ENCODE results near the gene HMGB2.

HMGB2 gene

DNA sequence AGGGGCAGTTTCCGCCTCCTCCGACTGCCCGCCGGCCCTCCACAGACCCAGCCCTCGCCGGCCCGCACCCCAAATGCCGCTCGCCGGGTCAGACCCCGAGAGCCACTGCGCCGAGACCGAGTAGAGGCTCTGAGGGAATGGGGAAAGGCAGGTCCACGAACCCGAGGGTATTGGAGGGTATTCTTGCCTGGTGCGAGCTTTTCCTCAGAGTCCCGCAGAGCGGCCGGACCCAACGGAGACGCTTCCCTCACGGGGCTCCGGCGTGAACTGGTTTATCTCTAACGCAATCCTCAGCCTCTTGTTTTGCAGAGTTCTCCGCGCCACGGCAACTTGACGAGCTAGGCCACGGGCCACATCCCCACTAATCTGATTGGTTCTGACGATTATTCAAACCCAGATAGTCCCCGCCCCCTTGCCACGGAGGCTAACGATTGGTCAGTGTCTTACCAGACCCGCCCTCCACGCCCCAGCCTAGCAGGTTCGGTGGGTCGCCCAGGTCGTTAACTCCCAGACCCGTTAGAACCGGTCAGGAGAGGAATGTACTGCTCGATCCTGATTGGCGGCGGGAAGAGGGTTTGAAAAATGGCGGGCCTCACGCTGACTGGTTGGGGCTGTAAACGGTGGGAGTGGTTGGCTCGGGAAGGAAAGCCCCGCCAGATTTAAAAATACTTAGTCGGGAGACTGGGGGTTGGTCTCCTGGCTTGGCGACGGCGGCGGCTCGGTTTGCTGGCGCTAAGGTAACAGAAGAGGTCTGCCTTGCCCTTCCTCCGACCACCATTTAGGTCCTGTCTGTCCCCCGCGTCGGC is at the start of gene HMGB2:
TSS of gene HMGB2 (minus strand) at position 274 of the 806 bp plus-strand sequence. CDS start 709 bp downstream, outside the sequence.
- DNase-seq (ENCODE audit: low read depth in 4 of 4, low spot score in 1 of 4): peak; percentile 96 to 100 (median 98)

DNA sequence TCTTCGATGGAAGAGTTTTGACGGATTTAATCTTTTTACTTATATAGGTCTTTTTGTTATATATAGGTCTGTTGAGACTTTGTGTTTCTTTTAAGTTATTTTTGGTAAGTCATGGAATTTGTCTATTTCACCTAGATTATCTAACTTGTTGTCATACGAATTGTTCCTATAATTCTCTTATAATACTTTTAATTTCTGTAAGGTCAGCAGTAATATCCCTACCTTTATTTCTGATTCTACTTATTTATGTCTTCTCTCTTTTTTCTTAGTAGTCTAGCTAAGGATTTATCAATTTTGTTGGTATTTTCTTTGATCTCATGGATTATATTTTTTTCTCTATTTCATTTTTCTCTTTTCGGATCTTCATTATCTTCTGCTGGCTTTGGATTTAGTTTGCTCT is 48.2 kb upstream of the HMGB2 start:
- no peak for DNase-seq (ENCODE audit: low read depth in 4 of 4, low spot score in 1 of 4)

DNA sequence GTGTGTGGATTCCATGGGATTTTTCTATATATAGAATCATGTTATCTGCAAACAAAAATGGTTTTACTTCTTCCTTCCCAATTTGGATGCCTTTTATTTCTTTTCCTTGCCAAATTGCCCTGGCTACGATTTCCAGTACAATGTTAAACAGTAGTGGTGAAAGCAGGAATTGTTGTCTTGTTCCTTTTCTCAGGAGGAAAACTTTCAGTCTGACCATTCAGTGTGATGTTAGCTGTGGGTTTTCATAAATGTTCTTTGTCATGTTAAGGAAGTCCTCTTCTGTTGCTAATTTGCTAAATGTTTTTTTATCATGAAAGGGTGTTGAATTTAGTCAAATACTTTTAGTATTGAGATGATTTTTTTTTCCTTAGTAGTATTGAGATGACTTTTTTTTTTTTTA is 47.5 kb upstream of the HMGB2 start:
- no peak for DNase-seq (ENCODE audit: low read depth in 4 of 4, low spot score in 1 of 4)

DNA sequence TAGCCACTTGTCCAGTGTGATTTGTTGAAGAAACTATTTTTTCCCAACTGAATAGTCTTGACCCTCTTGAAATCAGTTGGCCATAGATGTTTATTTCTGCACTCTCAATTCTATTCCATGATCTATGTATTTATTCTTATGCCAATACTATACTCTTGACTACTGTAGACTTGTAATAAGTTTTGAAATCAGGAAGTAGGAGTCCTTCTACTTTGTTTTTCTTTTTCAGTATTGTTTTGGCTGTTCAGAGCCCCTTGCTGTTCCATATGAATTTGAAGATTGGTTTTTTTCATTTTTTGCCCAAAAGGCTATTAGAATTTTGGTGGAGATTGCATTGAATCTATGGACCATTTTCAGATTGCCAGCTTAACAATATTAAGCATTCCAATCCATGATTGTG is 46.8 kb upstream of the HMGB2 start:
- no peak for DNase-seq (ENCODE audit: low read depth in 4 of 4, low spot score in 1 of 4)

DNA sequence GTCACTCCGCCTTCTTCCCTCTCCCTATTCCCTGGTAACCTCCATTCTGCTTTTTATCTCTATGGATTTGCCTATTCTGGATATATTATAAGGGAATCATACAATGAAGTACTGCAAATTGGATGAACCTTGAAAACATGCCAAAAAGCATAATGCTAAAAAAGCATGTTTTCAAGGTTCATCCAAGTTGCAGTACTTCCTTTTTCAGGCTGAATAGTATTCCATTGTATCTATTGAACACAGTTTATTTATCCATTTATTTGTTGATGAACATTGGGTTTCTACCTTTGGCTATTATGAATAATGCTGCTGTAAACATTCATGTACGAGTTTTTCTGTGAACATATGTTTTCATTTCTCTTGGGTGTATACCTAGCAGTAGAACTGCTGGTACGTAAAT is 45.8 kb upstream of the HMGB2 start:
- DNase-seq (ENCODE audit: low read depth in 4 of 4, low spot score in 1 of 4): no peak

DNA sequence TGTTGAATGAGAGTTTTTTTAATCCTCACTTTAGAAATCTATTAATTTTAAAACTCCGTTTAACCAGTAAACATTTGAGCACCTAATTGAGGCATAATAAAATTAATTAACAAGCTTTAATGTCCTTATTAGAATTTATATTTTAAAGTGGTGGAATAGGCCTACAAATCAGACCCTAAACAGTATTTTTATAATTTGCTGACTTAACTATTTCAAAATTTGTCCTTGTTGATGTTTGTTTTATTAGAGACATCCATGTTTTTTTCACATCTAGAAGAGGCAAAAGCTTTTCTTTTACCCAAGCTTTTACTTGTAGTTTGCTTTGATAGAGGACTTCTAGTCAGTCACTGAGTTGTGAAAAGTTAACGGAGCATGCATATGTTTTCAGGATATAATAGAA is 40.4 kb upstream of the HMGB2 start:
- no peak for DNase-seq (ENCODE audit: low read depth in 4 of 4, low spot score in 1 of 4)

DNA sequence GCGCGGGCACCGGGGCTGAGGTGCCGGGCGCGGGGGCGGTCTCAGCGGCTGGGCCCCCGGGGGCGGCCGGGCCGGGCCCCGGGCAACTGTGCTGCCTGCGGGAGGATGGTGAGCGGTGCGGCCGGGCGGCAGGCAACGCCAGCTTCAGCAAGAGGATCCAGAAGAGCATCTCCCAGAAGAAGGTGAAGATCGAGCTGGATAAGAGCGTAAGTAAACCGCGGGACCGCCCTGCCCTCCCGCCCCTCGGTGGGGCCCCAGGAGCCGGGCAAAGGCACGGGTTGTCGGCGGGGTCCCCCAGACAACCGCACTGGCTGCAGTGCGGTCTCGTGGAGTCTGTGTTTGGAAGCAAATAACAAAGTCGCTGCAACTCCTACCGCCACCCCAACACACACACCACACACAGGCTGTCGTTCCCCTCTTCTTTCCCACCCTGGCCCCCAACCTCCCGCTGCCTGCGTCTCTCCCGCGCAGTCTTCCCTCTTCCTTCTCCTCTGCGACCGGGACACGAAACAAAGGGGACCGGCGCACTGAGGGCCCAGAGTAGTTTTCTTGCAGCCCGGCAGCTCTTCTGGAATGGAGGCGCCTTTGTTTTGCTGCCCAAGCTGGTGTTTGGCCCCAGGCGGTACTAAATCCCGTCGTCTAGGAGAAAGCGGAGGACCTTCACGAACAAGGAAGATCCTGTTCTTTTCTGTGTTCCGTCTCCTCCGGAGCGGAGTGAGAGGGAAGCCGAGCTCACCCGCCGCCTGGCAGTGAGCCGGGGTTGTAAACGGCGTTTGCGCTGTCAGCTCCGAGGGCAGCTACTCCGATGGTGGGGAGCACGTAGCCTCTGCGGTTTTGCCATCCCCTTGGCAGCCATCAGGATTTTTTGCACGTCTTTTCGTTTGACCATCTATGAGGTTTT is 37.4 kb upstream of the HMGB2 start:
- DNase-seq (ENCODE audit: low read depth in 4 of 4, low spot score in 1 of 4): peak; percentile 7 to 18 (median 12)

DNA sequence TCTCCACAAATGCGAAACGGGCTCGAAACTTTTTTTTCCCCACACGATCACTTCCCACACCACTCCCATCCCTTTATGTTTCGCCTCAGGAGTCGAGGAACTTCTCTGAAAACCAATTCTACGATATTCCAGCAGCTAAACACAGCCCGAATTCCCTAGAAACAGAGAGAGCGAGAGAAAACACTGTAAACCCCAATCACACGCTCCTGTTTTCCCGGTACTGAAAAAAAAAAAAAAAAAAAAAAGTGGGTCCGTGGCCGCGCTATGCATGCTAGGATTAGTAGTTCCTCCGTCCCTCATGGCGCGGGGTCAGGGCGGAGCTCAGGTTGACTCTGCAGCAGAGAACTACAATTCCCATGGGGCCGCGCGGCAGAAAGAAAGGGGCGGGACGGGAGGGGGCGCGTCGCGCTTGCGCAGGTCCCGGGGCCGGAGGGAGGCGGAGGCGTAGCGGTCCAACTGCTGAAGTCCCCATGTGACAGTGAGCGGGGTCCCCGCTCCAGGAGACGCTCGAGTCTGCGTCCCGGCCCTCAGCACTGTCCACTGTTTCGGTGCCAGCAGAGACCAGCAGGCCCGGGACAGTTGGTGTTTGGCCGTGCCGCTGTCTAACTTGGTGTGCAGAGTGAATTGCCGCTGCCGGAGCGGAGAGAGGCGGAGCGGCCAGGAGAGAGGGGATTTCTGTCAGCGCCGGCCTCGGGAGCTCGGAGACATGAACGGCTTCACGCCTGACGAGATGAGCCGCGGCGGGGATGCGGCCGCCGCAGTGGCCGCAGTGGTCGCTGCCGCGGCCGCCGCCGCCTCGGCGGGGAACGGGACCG is 36.5 kb upstream of the HMGB2 start, which contains the start of gene SAP30:
TSS of gene SAP30 (plus strand) at position 478 of the 815 bp plus-strand sequence. CDS start at position 707, 229 bp downstream.
- peak; percentile 91 to 96 (median 94) for DNase-seq (ENCODE audit: low read depth in 4 of 4, low spot score in 1 of 4)

DNA sequence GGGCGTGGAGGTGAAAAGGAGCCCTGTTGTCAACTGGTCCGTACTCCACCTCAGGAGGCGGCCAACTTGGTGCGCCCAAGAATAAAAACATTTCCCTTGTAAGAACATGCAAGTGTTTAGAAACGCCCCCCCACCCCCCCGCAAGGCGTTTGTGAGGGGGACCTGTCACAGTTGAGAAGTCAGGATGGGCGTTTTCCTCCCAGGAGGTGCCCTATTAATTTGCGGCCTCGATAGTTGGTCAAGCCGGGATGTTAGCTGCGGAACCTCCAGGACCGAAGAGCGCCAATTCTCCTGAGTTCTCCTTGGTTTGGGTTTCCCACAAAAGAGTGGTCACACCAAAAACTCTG is 35.9 kb upstream of the HMGB2 start:
- DNase-seq (ENCODE audit: low read depth in 4 of 4, low spot score in 1 of 4): peak; percentile 22 to 30 (median 26)

DNA sequence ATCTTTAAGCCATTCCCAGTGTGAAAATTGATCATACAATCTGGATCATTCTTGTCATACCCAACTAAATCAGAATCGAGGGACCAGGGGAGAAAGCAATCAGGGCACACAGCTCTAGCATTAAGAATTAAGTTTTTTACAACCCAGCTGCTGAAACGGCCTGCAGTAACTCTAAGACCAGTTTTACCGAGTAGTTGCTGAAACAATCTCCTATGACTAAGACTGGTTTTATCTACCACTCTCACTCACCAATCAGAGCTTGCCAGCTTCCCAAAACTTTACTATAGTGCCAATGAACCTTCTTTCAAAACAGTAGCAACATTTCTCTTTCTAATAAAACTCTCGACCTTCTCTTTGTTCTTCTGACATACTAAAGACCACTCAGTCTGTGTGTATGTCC is 33.8 kb upstream of the HMGB2 start:
- DNase-seq (ENCODE audit: low read depth in 4 of 4, low spot score in 1 of 4): no peak

DNA sequence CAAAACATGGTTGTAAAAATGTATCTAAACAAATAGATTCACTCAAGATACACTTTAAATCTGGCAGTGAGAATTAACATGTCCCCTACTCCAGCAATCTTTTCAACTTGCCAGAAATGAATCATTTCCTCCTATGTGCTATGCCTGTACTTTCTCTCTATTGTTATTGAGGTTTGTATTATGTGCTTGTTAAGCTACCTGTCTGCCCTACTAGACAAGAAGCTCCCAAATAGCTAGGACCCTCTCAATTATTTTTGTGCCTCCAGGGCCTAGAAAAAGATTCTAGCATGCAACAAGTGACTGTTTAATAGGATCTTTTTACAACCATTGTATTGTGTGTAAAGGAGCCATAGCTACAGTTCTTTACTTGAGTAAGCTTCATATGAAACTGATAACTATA is 33.1 kb upstream of the HMGB2 start:
- DNase-seq (ENCODE audit: low read depth in 4 of 4, low spot score in 1 of 4): no peak

DNA sequence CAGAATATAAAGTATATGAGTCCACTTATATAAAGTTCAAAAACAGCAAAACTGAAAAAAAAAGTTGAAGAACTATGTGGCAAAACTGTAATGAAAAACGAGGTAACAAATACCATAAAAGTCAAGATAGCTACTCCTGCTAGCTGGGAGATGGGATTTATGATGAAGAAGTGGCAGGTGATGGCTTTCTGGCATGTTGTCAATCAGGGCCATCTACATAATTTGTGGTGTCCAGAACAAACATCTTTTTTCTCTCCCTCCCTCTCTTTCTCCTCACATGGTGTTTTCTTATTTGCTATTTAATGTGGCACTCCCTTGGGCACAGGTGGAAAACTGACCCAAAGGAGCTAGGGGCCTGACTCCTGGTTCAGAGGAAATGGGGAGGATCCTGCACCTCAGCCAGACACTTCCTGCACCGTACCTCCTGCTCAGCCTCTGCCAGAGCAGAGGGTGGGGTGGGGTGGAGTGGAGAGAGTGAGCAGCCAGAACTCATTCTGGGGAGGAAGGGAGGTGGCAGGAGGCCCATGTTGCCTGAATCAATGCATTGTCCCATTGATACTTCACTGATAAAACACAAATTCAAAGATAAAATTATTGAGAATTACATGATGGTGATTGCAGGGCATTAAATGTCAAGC is 31.3 kb upstream of the HMGB2 start:
- DNase-seq (ENCODE audit: low read depth in 4 of 4, low spot score in 1 of 4): no peak

DNA sequence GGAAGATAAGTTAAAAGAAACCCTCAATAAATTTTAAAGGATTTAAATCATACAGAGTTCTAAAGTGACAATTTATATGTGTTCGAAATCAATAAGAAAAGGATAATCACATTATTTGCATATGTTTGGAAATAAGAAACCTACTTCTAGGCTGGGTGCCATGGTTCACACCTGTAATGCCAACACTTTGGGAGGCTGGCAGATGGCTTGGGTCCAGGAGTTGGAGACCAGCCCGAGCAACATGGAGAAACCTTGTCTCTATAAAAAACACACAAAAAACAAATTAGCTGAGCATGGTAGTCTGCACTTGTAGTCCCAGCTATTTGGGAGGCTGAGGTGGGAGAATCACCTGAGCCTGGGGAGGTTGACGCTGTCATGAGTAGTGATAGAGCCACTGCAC is 28.5 kb upstream of the HMGB2 start:
- no peak for DNase-seq (ENCODE audit: low read depth in 4 of 4, low spot score in 1 of 4)

DNA sequence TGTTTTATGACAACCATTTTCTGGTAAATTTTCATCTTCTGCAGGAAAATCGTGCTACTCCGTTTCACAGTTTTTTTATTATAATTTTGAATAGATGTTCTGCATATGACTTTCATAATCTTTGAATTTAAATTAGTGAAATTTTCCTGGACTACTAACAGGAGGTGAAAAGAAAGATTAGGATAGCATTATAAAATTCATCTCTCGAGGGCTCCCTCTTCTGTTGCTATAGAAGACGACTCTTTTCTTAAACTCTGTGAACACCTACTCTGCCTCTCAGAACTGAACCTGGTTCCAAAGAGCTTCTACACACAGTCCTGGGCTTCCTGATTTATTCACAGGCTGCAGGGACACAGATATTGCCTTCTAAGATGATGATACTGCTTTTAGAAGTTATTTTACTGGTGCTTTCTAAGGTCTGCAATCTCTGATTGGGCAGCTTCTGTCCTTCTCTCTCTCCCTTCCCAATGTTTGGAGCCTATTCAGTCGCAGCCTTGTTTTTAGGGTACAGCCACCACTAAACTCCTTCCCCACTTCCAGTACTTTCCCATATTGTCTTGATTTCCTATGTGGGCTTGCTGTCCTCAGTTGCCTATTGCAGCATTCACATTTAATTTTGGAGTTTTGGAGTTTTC is 26.5 kb upstream of the HMGB2 start:
- DNase-seq (ENCODE audit: low read depth in 4 of 4, low spot score in 1 of 4): no peak

DNA sequence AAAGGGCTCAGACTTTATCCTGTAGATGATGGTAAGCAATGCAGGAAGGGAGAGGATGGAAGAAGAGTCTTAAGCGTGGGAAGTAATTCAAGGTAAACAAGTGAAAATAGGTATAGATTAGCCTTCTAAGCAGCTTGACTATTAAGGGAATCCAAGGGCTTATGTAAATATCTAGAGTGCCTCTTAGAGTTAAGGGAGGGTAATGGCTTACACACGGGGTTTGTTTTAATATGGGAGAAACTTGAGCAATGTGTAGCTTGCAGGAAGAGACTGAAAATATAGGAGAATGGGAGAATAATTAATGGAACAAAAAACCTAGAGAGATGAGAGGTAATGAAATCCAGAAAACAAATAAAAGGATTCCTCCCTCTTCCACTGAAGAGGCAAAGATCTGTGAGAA is 23.8 kb upstream of the HMGB2 start:
- DNase-seq (ENCODE audit: low read depth in 4 of 4, low spot score in 1 of 4): no peak

DNA sequence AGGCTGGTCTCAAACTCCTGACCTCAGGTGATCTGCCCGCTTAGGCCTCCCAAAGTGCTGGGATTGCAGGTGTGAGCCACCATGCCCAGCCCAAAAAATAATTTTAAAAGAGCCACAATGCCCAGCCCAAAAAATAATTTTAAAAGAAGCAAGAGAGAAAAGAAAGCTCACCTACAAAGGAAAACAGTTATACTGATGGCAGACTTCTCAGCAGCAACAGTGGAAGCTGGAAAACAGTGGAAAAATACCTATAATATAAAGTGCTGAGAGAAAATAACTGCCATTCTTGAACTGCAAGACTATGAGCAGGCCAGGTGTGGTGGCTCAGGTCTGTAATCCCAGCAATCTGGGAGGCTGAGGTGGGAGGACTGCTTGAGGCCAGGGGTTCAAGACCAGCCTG is 13.3 kb upstream of the HMGB2 start:
- no peak for DNase-seq (ENCODE audit: low read depth in 4 of 4, low spot score in 1 of 4)

DNA sequence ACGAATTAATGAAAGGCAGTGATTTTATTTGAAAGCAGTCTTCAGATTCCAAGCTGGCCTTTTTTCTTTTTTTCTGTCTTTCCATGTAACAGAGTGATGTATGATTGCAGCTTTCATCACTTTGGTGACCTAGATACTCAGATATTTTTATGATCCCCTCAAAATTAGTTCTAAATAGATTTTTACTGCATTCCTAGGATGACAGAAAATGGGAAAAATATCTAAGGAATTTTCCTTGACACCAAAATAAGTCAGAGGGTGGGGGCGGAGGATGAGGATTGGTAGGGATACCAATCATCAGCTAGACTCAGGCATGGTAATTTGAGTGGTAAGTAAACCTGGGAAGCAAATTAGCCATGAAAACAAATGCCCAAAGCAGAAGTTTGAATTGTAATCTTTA is 11.9 kb upstream of the HMGB2 start:
- no peak for DNase-seq (ENCODE audit: low read depth in 4 of 4, low spot score in 1 of 4)

DNA sequence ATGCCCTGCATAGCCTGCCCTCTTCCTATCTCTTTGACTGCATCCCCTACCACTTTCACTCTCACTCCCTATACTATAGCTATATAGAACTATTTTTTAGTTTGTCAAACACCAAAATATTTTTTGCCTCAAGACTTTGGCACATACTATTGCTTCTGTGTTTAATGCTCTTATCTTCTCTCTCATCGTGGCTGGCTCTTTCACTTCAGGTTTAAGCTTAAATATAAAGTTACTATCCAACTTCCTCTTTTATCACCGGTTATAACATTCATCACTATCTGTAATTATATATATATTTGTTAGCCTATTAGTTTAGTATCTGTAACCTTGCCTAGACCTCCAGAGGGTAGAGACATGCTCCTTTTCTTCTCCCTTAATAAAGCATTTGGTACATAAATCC is 11.5 kb upstream of the HMGB2 start:
- no peak for DNase-seq (ENCODE audit: low read depth in 4 of 4, low spot score in 1 of 4)

DNA sequence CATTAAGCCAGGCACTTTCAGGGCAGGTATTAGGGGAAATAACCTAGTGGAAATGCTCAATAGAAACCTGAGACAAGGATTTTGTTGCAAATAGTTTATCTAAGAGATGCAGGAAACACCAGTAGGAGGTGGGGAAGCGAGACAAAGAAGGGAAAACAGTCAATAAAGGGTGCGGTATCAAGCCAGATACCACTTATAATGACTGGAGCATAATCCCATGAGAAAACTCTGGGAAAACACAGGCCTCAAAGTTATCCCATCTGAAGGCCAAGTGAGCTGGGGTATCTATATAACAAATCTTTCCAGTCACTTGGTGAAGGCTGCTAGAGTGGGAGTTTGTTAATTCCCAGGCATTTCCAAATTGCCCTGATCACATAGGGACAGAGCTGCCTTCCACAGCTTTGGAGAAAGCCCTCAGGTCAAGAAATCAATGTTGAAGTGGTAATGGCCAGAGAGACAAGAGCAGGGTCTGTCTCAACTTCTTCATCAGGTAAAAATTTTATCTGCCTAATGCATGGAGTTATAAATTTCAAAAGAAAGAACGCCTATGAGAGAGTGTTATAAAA is 9.8 kb upstream of the HMGB2 start:
- no peak for DNase-seq (ENCODE audit: low read depth in 4 of 4, low spot score in 1 of 4)

DNA sequence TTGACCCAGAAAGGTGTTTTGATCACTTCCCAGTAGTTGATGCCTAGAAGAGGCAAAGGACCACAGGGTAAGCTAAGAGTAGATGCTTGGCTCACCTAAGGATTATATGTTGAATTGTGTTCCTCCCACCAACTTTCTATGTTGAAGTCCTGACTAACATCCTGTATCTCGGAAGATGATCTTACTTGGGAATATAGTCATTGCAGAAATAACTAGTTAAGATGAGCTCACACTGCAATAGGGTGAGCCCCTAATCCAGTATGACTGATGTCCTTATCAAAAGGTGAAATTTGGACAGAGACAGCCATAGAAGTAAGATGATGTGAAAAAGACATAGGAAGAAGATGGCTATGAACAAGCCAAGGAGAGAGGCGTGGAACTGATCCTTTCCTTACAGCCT is 3.3 kb upstream of the HMGB2 start:
- no peak for DNase-seq (ENCODE audit: low read depth in 4 of 4, low spot score in 1 of 4)

All from stimulated activated CD4-positive, alpha-beta T cell treated with anti-CD3 and anti-CD28 coated beads, Interleukin-1b, Interleukin-23, amount 100 ng/mL, for 24 hours (primary cell).